SJCRH30 (cell line): ENCODE results near the gene ELAVL2. TPM values are rescaled to one million over a fixed set of nuclear protein-coding genes. Genes with fewer than 3 reads are reported as not detected.
A peak's percentile ranks its signal among the peaks of the same experiment; 100 is the strongest.

Source experiments
- DNase-seq, 2 experiments: peaks; one replicate each; pipeline ENCODE4 v3.0.0-alpha.2; 2015 to 2020
- H3K27ac ChIP-seq: fragments of 250-450 bp; sonication (Bioruptor Pico); 2 replicates; pipeline ENCODE4 v1.5.1; 2020; ENCODE audit warnings: mild to moderate bottlenecking, moderate library complexity
- H3K27me3 ChIP-seq: fragments of 250-450 bp; sonication (Bioruptor Pico); 2 replicates; pipeline ENCODE4 v1.5.1; 2020; ENCODE audit warnings: mild to moderate bottlenecking, moderate library complexity
- H3K36me3 ChIP-seq: fragments of 250-450 bp; sonication (Bioruptor Pico); 2 replicates; pipeline ENCODE4 v1.5.1; 2020; ENCODE audit warnings: mild to moderate bottlenecking, moderate library complexity
- H3K4me1 ChIP-seq: fragments of 250-450 bp; sonication (Bioruptor Pico); 2 replicates; pipeline ENCODE4 v1.5.1; 2020; ENCODE audit warnings: mild to moderate bottlenecking, moderate library complexity
- H3K4me3 ChIP-seq: fragments of 250-450 bp; sonication (Bioruptor Pico); 2 replicates; pipeline ENCODE4 v1.5.1; 2020; ENCODE audit warnings: mild to moderate bottlenecking, moderate library complexity
- H3K9me3 ChIP-seq: fragments of 250-450 bp; sonication (Bioruptor Pico); replicated peaks from 2 replicates; pipeline ENCODE4 v1.5.1; 2020; ENCODE audit warnings: mild to moderate bottlenecking, moderate library complexity
- total RNA-seq: library from RNA; depleted of rRNA; stranded (reverse); fragments of >200 nt; shearing (Covaris generic); gene quantifications from 2 replicates; pipeline ENCODE4 v1.2.3, GENCODE V29; 2014

Gene ELAVL2
- total RNA-seq, 1 experiment from 2014 or later = 29.1 TPM

GRCh38 chr9:23766613-23767012 is 59.4 kb downstream of the ELAVL2 start:
- peaks cover 63% of the 10 kb centered on the region for H3K4me1 ChIP-seq
- DNase-seq = no peak
- H3K27ac ChIP-seq = no peak overlapping the region
- no peaks in the 10 kb centered on the region for H3K9me3 ChIP-seq
- H3K36me3 ChIP-seq = peaks cover 9% of the 10 kb centered on the region
- no peak overlapping the region for H3K4me3 ChIP-seq
- H3K27me3 ChIP-seq = no peaks in the 10 kb centered on the region

- no peak overlapping the region for H3K4me3 ChIP-seq
- H3K36me3 ChIP-seq = peaks cover 17% of the 10 kb centered on the region
- no peak overlapping the region for H3K27ac ChIP-seq
- peaks cover 58% of the 10 kb centered on the region for H3K4me1 ChIP-seq
- no peaks in the 10 kb centered on the region for H3K9me3 ChIP-seq
- no peak for DNase-seq
- no peaks in the 10 kb centered on the region for H3K27me3 ChIP-seq
Observed at GRCh38 chr9:23765561-23765960, 60.5 kb downstream of the ELAVL2 start.

DNA sequence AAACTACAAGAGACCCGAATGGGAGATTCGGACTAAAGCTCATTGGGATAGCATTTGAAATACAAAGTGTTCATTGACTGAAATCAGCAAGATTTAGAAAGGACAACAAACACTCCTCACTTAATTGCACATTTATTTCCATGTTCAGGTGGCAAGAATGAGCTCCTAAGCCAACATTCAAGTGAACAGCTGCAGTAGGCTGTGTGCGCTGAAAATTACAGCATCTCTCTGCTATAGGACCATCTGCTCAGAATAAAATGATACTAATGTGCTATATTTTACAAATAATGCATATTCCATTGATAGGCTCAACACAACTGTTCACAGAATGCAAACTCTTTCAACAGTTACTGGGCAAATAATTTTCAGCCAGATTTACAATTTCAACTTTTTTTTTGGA is 61.8 kb downstream of the ELAVL2 start:
- Histone ChIP-seq H3K4me1 (peaks cover 49% of the 10 kb centered on the region), H3K27me3 (no peaks in the 10 kb centered on the region), H3K4me3 (no peak overlapping the region), H3K36me3 (peaks cover 25% of the 10 kb centered on the region), H3K9me3 (no peaks in the 10 kb centered on the region), H3K27ac (no peak overlapping the region)
- DNase-seq = peak in 1 of 2 experiments; percentile 36

DNA sequence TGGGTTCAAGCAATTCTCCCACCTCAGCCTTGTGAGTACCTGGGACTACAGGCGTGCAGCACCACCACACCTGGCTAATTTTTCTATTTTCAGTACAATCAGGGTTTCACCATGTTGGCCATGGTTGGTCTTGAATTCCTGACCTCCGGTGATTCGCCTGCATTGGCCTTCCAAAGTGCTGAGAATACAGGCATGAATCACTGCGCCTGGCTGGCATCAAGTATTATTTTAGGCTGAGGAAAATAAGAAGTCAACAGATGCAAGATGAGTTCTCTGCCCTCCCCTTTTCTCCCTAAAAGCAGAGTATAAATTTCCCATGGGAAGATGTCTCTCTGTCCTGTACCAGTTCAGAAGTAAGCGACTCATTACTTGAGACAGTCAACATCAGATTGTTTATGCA is 71.5 kb downstream of the ELAVL2 start:
- H3K27ac ChIP-seq = no peak overlapping the region
- peaks cover 28% of the 10 kb centered on the region for H3K36me3 ChIP-seq
- no peak overlapping the region for H3K4me3 ChIP-seq
- no peaks in the 10 kb centered on the region for H3K4me1 ChIP-seq
- no peaks in the 10 kb centered on the region for H3K27me3 ChIP-seq
- DNase-seq = no peak
- no peaks in the 10 kb centered on the region for H3K9me3 ChIP-seq

DNA sequence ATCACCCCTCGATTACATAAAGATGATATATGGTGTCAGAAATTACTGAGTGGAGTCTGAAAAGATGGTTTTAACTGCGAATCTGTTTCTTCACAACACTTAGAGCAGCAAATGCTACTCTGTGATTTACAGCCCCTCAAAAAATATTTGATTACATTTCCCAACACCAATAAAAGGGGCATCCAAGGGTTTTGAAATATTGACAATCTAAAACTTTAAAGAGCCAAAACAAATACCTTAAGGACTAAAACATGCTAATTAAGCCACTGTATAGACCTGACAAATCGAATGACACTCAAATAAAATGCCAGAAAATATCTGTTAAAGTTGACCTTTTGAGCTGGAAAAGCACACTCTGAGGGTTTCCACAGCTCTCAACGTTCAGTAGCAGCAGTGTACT is 73.2 kb downstream of the ELAVL2 start:
- no peak for DNase-seq
- H3K9me3 ChIP-seq = no peaks in the 10 kb centered on the region
- no peak overlapping the region for H3K27ac ChIP-seq
- H3K4me1 ChIP-seq = no peaks in the 10 kb centered on the region
- no peak overlapping the region for H3K4me3 ChIP-seq
- H3K27me3 ChIP-seq = no peaks in the 10 kb centered on the region
- H3K36me3 ChIP-seq = peaks cover 25% of the 10 kb centered on the region

- H3K36me3 ChIP-seq = peaks cover 19% of the 10 kb centered on the region
- H3K27me3 ChIP-seq = no peaks in the 10 kb centered on the region
- H3K9me3 ChIP-seq = no peaks in the 10 kb centered on the region
- no peak overlapping the region for H3K4me3 ChIP-seq
- H3K4me1 ChIP-seq = peaks cover 4% of the 10 kb centered on the region; the same call in 1 of the 2 replicates
- DNase-seq = no peak
- H3K27ac ChIP-seq = no peak overlapping the region
Observed at GRCh38 chr9:23751633-23752032, 74.4 kb downstream of the ELAVL2 start.

- peaks cover 16% of the 10 kb centered on the region for H3K36me3 ChIP-seq
- H3K27ac ChIP-seq = no peak overlapping the region
Observed at GRCh38 chr9:23750808-23751207, 75.2 kb downstream of the ELAVL2 start.

GRCh38 chr9:23747088-23748075 is 78.7 kb downstream of the ELAVL2 start:
- H3K36me3 ChIP-seq = 0 out of 2 replicates have a peak, but pooled peaks cover 7% of the 10 kb centered on the region
- no peak overlapping the region for H3K4me3 ChIP-seq
- DNase-seq = no peak
- H3K4me1 ChIP-seq = peaks cover 4% of the 10 kb centered on the region; the same call in 1 of the 2 replicates
- no peak overlapping the region for H3K27ac ChIP-seq
- H3K27me3 ChIP-seq = no peaks in the 10 kb centered on the region
- H3K9me3 ChIP-seq = no peaks in the 10 kb centered on the region

More at GRCh38 chr9:23750808-23751207, 75.2 kb downstream of the ELAVL2 start:
- Histone ChIP-seq H3K4me3 (no peak overlapping the region), H3K27me3 (no peaks in the 10 kb centered on the region), H3K4me1 (peaks cover 4% of the 10 kb centered on the region; the same call in 1 of the 2 replicates), H3K9me3 (no peaks in the 10 kb centered on the region)
- DNase-seq = no peak

GRCh38 chr9:23746317-23746716 is 79.7 kb downstream of the ELAVL2 start:
- H3K27me3 ChIP-seq = no peaks in the 10 kb centered on the region
- H3K9me3 ChIP-seq = no peaks in the 10 kb centered on the region
- peaks cover 4% of the 10 kb centered on the region; the same call in 1 of the 2 replicates for H3K4me1 ChIP-seq
- H3K27ac ChIP-seq = no peak overlapping the region
- no peak overlapping the region for H3K4me3 ChIP-seq
- 0 out of 2 replicates have a peak, but pooled peaks cover 7% of the 10 kb centered on the region for H3K36me3 ChIP-seq
- no peak for DNase-seq

GRCh38 chr9:23743036-23743435 is 83.0 kb downstream of the ELAVL2 start:
- H3K9me3 ChIP-seq = no peaks in the 10 kb centered on the region
- H3K4me3 ChIP-seq = no peak overlapping the region
- H3K36me3 ChIP-seq = no peaks in the 10 kb centered on the region
- no peaks in the 10 kb centered on the region for H3K27me3 ChIP-seq
- peaks cover 4% of the 10 kb centered on the region; the same call in 1 of the 2 replicates for H3K4me1 ChIP-seq
- no peak overlapping the region for H3K27ac ChIP-seq
- no peak for DNase-seq

GRCh38 chr9:23741351-23741750 is 84.7 kb downstream of the ELAVL2 start:
- Histone ChIP-seq H3K27me3 (no peaks in the 10 kb centered on the region), H3K9me3 (no peaks in the 10 kb centered on the region), H3K4me1 (no peaks in the 10 kb centered on the region), H3K27ac (no peak overlapping the region), H3K36me3 (no peaks in the 10 kb centered on the region), H3K4me3 (no peak overlapping the region)
- no peak for DNase-seq

GRCh38 chr9:23740531-23740930 is 85.5 kb downstream of the ELAVL2 start:
- no peaks in the 10 kb centered on the region for H3K4me1 ChIP-seq
- no peak for DNase-seq
- no peaks in the 10 kb centered on the region for H3K36me3 ChIP-seq
- no peak overlapping the region for H3K4me3 ChIP-seq
- H3K27me3 ChIP-seq = no peaks in the 10 kb centered on the region
- H3K27ac ChIP-seq = no peak overlapping the region
- H3K9me3 ChIP-seq = no peaks in the 10 kb centered on the region

GRCh38 chr9:23739753-23740152 is 86.3 kb downstream of the ELAVL2 start:
- DNase-seq = no peak
- Histone ChIP-seq H3K9me3 (no peaks in the 10 kb centered on the region), H3K27ac (no peak overlapping the region), H3K4me1 (no peaks in the 10 kb centered on the region), H3K36me3 (no peaks in the 10 kb centered on the region), H3K27me3 (no peaks in the 10 kb centered on the region), H3K4me3 (no peak overlapping the region)

DNA sequence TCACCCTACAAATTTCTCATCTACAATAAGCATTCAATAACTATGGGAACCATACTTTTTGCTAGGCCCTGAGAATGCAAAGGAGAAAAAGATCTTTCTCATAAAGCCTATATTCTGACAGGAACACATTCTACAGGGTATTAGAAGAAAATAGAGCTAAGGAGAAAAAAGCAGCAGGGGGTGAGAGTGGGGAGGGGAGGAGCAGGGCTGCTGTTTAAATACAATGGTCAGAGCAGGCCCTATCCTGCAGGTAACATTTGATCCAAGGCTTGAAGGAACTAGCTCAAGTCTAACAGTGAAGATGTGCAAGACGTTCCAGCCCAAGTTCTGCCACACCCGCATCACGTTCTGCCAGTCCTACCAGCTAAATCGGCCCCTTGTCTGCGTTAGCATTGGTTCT is 89.7 kb downstream of the ELAVL2 start:
- Histone ChIP-seq H3K27me3 (no peaks in the 10 kb centered on the region), H3K9me3 (no peaks in the 10 kb centered on the region), H3K4me3 (no peak overlapping the region), H3K4me1 (no peaks in the 10 kb centered on the region), H3K36me3 (no peaks in the 10 kb centered on the region), H3K27ac (no peak overlapping the region)
- no peak for DNase-seq

DNA sequence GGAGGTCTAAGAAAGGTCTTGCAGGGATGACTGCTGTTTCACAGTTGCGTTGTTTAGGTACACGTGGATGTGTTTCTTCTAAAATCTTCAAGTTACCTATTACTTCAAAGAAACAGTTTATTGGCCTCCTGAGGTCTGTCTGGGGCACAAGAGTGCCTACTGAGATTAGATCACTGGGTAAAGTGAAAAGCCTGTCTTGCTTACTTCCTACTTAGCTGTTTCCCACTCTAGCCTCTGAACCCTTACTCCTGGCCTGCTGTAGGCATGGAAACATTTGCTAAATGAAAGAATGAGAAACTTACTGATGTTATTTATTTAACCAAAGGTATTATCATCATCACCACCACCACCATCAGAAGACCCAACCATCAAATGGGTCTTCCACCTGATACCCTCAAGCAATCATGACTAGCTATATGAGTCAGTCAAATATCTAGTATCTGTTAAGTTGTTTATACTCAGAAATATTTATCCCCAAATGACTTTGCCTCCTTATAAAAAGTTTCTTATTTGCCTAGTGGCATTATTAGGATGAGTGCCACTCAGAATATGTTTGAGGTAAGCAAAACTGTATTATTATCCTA is 92.5 kb downstream of the ELAVL2 start:
- Histone ChIP-seq H3K27me3 (no peaks in the 10 kb centered on the region), H3K4me3 (no peak overlapping the region), H3K36me3 (0 out of 2 replicates have a peak, but pooled peaks cover 3% of the 10 kb centered on the region), H3K9me3 (no peaks in the 10 kb centered on the region), H3K27ac (no peak overlapping the region), H3K4me1 (peaks cover 10% of the 10 kb centered on the region)
- DNase-seq = no peak
